GM12865 (cell line): Measurements from ENCODE around the gene CCDC40.

Experiments
- DNase-seq: peaks from one replicate; pipeline ENCODE4 v3.0.0; 2010; ENCODE audit warnings: low read depth
- H3K4me3 ChIP-seq: 2 replicates; pipeline ENCODE4 v1.5.1; 2011; ENCODE audit warnings: mild to moderate bottlenecking, low read depth, low read length, control low read depth
- CTCF ChIP-seq: IDR thresholded peaks from 2 replicates; pipeline ENCODE4 v1.5.1; 2011; ENCODE audit warnings: low read length, control low read depth, low read depth, inconsistent platforms; ENCODE audit not compliant: insufficient read depth; ENCODE audit errors: missing control alignments

The CCDC40 gene

GRCh38 chr17:80103449-80104085, 67.1 kb downstream of the CCDC40 start:
- no peak overlapping the region for H3K4me3 ChIP-seq
- no peak for TF ChIP-seq CTCF
- no peak for DNase-seq

GRCh38 chr17:80104321-80104955, 68.0 kb downstream of the CCDC40 start:
- no peak overlapping the region for H3K4me3 ChIP-seq
- no peak for TF ChIP-seq CTCF
- DNase-seq = no peak

GRCh38 chr17:80104956-80105375, 68.5 kb downstream of the CCDC40 start:
- no peak for DNase-seq
- no peak overlapping the region for H3K4me3 ChIP-seq
- no peak for TF ChIP-seq CTCF

- DNase-seq = no peak
- no peak overlapping the region for H3K4me3 ChIP-seq
- TF ChIP-seq CTCF = no peak
These were observed 69.3 kb downstream of the CCDC40 start for GRCh38 chr17:80105762-80106161.

GRCh38 chr17:80106176-80106575, 69.7 kb downstream of the CCDC40 start:
- no peak for DNase-seq
- no peak for TF ChIP-seq CTCF
- H3K4me3 ChIP-seq = no peak overlapping the region

- H3K4me3 ChIP-seq = no peak overlapping the region
- no peak for DNase-seq
- TF ChIP-seq CTCF = no peak
These were observed 70.3 kb downstream of the CCDC40 start for GRCh38 chr17:80106751-80107150.

GRCh38 chr17:80107231-80108021, 71.0 kb downstream of the CCDC40 start:
- TF ChIP-seq CTCF = no peak
- H3K4me3 ChIP-seq = no peak overlapping the region
- no peak for DNase-seq
